Astrocyte (in vitro differentiated cells and primary cell): ENCODE data around the gene PANX3.

ENCODE experiments used
- EZH2 ChIP-seq: IDR thresholded peaks from 2 replicates; pipeline ENCODE4 v1.6.1; 2012; ENCODE audit warnings: mild to moderate bottlenecking, low read length, inconsistent platforms; ENCODE audit not compliant: insufficient read depth
- TF ChIP-seq, protein P1 (sequence below): IDR thresholded peaks from 2 replicates; pipeline ENCODE4 v1.5.1; 2011; ENCODE audit warnings: low read depth, mild to moderate bottlenecking, inconsistent platforms, low read length, moderate library complexity; ENCODE audit not compliant: insufficient read depth

DNA sequence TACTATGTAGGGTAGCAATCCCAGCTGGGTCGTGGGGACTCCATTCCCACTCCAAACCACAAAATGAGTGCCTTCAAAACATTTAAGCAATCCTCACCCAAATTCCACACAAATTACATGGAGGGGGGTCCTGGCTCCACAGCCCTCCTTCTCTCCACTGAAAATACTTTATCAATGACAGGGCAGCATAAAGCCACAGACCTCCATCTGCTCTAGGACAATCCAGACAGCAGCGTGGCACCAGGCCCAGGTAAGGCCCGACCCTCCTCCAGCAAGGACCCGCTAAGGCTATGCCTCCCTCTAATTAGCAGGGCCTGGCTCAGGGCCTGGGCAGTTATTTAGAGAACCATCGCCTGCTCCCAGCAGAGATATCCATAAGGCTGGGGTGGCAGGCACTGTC, at the start of gene PANX3:
- TF ChIP-seq, protein P1, sequence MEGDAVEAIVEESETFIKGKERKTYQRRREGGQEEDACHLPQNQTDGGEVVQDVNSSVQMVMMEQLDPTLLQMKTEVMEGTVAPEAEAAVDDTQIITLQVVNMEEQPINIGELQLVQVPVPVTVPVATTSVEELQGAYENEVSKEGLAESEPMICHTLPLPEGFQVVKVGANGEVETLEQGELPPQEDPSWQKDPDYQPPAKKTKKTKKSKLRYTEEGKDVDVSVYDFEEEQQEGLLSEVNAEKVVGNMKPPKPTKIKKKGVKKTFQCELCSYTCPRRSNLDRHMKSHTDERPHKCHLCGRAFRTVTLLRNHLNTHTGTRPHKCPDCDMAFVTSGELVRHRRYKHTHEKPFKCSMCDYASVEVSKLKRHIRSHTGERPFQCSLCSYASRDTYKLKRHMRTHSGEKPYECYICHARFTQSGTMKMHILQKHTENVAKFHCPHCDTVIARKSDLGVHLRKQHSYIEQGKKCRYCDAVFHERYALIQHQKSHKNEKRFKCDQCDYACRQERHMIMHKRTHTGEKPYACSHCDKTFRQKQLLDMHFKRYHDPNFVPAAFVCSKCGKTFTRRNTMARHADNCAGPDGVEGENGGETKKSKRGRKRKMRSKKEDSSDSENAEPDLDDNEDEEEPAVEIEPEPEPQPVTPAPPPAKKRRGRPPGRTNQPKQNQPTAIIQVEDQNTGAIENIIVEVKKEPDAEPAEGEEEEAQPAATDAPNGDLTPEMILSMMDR = no peak
- no peak for TF ChIP-seq EZH2
